Muscle layer of colon (tissue), 2 donors: ENCODE measurements around the gene KCNJ10.

Source experiments
- H3K27ac ChIP-seq: one replicate; pipeline ENCODE4 v1.7.0; 2013; ENCODE audit warnings: low read depth, mild to moderate bottlenecking, low read length, moderate library complexity
- H3K27me3 ChIP-seq, 2 donors: one replicate each; pipeline ENCODE4 v1.7.0; 2013; ENCODE audit warnings: low read length in 2 of 2, mild to moderate bottlenecking in 2 of 2; ENCODE audit not compliant: insufficient read depth in 2 of 2, control insufficient read depth in 1 of 2
- H3K36me3 ChIP-seq: one replicate; pipeline ENCODE4 v1.7.0; 2013; ENCODE audit warnings: mild to moderate bottlenecking, low read length; ENCODE audit not compliant: insufficient read depth
- H3K4me1 ChIP-seq: one replicate; pipeline ENCODE4 v1.7.0; 2013; ENCODE audit warnings: mild to moderate bottlenecking, low read length; ENCODE audit not compliant: insufficient read depth
- H3K4me3 ChIP-seq, 2 donors: one replicate each; pipeline ENCODE4 v1.7.0; 2013; ENCODE audit warnings: low read length in 2 of 2, low read depth in 1 of 2, mild to moderate bottlenecking in 1 of 2, moderate library complexity in 1 of 2
- H3K9ac ChIP-seq: one replicate; pipeline ENCODE4 v1.7.0; 2013; ENCODE audit warnings: low read length
- H3K9me3 ChIP-seq: one replicate; pipeline ENCODE4 v1.7.0; 2013; ENCODE audit warnings: mild to moderate bottlenecking, low read length
- donor health status: abdominal sarcoma.
- donor health status: Adenocarcinoma of cecum.

The KCNJ10 gene

DNA sequence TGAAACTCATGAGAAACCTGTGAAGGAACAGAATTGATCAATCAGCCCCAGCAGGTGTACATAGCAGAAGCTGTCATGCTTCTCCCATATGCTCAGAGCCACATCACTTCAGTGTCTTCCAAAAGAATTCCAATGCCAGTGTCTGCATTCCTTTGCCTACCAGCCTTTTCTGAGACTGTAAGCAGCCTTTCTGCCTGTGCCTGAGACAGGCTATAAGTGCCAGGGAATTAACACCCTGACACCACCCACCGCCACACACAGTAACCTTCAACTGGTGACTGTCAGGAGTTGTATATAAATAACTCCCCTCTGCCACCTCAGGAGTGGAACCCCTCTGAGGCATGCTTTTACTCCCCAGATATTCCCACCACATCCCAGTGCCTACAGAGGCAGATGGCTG is 77.8 kb downstream of the KCNJ10 start:
- Histone ChIP-seq H3K27me3 (no peaks in the 10 kb centered on the region), H3K36me3 (no peaks in the 10 kb centered on the region), H3K27ac (no peak overlapping the region), H3K4me1 (peaks cover 17% of the 10 kb centered on the region), H3K4me3 (no peak overlapping the region), H3K9ac (no peak overlapping the region), H3K9me3 (no peaks in the 10 kb centered on the region)

GRCh38 chr1:159991513-159991912 is 78.4 kb downstream of the KCNJ10 start:
- Histone ChIP-seq H3K27me3 (no peaks in the 10 kb centered on the region), H3K27ac (no peak overlapping the region), H3K4me3 (no peak overlapping the region), H3K36me3 (no peaks in the 10 kb centered on the region), H3K9me3 (no peaks in the 10 kb centered on the region), H3K4me1 (peaks cover 15% of the 10 kb centered on the region), H3K9ac (no peak overlapping the region)

- no peaks in the 10 kb centered on the region for H3K9me3 ChIP-seq
- no peaks in the 10 kb centered on the region for H3K36me3 ChIP-seq
- peaks cover 11% of the 10 kb centered on the region for H3K4me1 ChIP-seq
- H3K27ac ChIP-seq, result peak overlapping the region; percentile 41
- H3K4me3 ChIP-seq, result no peak overlapping the region
- no peaks in the 10 kb centered on the region for H3K27me3 ChIP-seq
- no peak overlapping the region for H3K9ac ChIP-seq
Observed at GRCh38 chr1:159990005-159990404, 80.0 kb downstream of the KCNJ10 start.

DNA sequence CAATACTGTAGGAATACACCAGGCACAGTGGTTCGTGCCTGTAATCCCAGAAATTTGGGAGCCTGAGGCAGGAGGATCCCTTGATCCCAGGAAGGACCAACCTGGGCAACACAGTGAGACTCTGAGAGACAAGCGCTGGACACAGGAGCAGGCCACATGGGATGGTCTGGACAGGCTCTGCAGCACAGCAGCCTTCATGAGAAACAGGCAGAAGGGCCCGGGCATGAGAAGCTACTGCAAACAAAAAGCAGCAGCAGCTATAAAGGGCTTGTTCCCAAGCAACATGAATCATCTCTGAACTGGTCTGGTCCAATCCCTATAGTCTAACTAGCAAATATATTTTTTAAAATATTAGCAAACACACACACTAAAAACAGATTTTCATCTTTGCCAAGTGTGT is 80.4 kb downstream of the KCNJ10 start:
- no peaks in the 10 kb centered on the region for H3K9me3 ChIP-seq
- H3K4me1 ChIP-seq, result peaks cover 11% of the 10 kb centered on the region
- no peak overlapping the region for H3K4me3 ChIP-seq
- no peaks in the 10 kb centered on the region for H3K36me3 ChIP-seq
- no peaks in the 10 kb centered on the region for H3K27me3 ChIP-seq
- peak overlapping the region; percentile 41 for H3K27ac ChIP-seq
- no peak overlapping the region for H3K9ac ChIP-seq

DNA sequence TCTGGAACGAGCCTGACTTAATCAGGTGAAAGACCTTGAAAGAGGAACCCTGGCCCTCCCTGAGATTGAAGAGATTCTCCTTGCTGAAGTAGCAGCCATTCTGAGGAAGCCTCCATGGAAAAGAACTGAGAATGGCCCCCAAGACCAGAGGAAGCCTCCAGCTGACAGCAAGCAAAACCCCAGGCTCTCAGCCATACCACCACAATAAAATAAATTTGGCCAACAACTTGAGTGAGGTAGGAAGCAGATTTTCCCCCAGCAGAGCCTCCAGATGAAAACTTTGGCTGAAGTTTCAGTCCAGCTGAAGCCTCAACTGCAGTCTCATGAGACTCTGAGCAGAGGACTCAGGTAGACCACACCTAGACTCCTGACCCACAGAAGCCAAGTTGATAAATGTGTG is 82.0 kb downstream of the KCNJ10 start:
- Histone ChIP-seq H3K36me3 (no peaks in the 10 kb centered on the region), H3K27ac (no peak overlapping the region), H3K4me3 (no peak overlapping the region), H3K9me3 (no peaks in the 10 kb centered on the region), H3K9ac (no peak overlapping the region), H3K27me3 (no peaks in the 10 kb centered on the region), H3K4me1 (peaks cover 11% of the 10 kb centered on the region)

GRCh38 chr1:159987186-159987585 is 82.8 kb downstream of the KCNJ10 start:
- H3K9me3 ChIP-seq, result no peaks in the 10 kb centered on the region
- no peak overlapping the region for H3K27ac ChIP-seq
- H3K4me1 ChIP-seq, result peaks cover 11% of the 10 kb centered on the region
- H3K4me3 ChIP-seq, result no peak overlapping the region
- H3K27me3 ChIP-seq, result no peaks in the 10 kb centered on the region
- H3K9ac ChIP-seq, result no peak overlapping the region
- H3K36me3 ChIP-seq, result no peaks in the 10 kb centered on the region

DNA sequence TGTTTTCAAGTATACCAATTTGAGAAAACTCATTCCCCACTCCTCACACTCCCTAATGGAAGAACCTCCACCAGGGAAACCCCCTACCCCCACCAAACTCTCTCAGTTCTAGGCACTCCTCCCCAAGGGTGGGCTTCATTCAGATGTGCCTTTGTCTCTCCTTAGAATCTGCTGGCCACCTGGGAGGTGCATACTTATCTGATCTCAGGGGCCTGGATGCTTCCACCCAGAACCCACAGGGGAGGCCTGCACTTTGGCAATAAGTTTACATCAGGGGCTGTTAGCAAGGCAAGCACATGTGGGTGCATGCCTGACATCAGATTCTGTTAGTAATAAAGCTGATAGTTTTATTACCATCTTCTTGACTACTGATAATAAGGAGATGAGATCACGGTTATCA is 83.4 kb downstream of the KCNJ10 start:
- H3K27ac ChIP-seq, result no peak overlapping the region
- no peaks in the 10 kb centered on the region for H3K9me3 ChIP-seq
- H3K27me3 ChIP-seq, result no peaks in the 10 kb centered on the region
- peaks cover 11% of the 10 kb centered on the region for H3K4me1 ChIP-seq
- H3K9ac ChIP-seq, result no peak overlapping the region
- H3K36me3 ChIP-seq, result no peaks in the 10 kb centered on the region
- H3K4me3 ChIP-seq, result no peak overlapping the region

DNA sequence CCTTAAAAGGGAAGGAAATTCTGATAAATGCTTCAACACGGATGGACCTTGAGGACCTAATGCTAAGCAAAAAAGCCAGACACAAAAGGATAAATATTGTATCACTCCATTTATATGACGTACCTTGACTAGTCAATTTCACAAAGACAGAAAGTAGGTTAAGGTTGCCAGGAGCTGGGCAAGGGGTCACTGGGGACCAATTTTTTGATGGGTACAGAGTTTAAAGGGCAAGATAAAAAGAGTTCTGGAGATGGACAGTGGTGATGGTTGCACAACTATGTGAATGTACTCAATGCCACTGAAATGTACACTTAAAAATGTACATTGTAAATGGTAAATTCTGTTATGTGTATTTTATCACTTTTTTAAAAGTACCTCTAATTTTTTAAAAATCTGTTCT is 83.9 kb downstream of the KCNJ10 start:
- Histone ChIP-seq H3K27ac (no peak overlapping the region), H3K27me3 (no peaks in the 10 kb centered on the region), H3K36me3 (no peaks in the 10 kb centered on the region), H3K9me3 (no peaks in the 10 kb centered on the region), H3K4me3 (no peak overlapping the region), H3K9ac (no peak overlapping the region), H3K4me1 (peaks cover 11% of the 10 kb centered on the region)

DNA sequence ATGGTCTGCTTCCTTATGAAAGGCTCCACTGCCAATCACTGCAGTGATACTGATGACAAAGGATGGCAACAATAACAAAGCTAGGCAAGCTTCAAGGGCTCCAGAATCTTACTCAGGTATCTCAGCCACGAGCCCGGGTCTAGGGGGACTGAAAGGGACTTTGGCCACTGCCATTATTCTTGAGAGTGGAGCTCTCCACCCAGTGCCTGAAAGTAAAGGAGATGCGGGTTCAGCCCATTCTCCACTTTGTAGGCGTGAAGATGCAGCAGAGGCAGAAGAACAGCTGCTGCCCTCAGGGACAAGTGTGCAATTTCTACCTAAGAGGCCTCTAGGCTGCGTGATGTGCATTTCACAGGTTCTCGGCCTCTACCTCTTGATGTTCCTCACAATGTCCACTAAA is 84.5 kb downstream of the KCNJ10 start:
- Histone ChIP-seq H3K4me3 (no peak overlapping the region), H3K9ac (no peak overlapping the region), H3K36me3 (no peaks in the 10 kb centered on the region), H3K4me1 (peaks cover 11% of the 10 kb centered on the region), H3K27me3 (no peaks in the 10 kb centered on the region), H3K27ac (no peak overlapping the region), H3K9me3 (no peaks in the 10 kb centered on the region)

DNA sequence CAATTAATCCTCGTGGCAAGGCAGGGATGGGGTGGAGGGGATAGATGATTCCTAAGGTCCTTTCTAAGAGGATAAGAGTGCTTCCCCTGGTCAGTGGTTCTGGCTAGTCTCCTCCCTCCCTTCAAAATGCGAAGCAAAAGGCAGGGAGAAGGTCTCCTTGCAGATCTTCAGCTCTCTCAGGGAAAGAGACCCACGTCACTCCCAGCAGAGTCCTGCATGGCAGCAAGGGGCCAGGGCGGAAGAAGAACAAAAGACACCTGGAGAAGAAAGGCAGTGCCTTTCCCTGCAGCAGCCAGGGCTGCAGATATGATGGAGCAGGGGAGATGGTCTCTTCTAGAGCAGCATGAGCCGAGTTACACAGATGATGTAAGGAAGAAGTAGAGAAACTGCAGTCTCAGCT is 86.3 kb downstream of the KCNJ10 start:
- no peaks in the 10 kb centered on the region for H3K9me3 ChIP-seq
- H3K4me1 ChIP-seq, result peaks cover 14% of the 10 kb centered on the region
- H3K4me3 ChIP-seq, result no peak overlapping the region
- no peaks in the 10 kb centered on the region for H3K27me3 ChIP-seq
- no peak overlapping the region for H3K27ac ChIP-seq
- no peak overlapping the region for H3K9ac ChIP-seq
- H3K36me3 ChIP-seq, result no peaks in the 10 kb centered on the region

DNA sequence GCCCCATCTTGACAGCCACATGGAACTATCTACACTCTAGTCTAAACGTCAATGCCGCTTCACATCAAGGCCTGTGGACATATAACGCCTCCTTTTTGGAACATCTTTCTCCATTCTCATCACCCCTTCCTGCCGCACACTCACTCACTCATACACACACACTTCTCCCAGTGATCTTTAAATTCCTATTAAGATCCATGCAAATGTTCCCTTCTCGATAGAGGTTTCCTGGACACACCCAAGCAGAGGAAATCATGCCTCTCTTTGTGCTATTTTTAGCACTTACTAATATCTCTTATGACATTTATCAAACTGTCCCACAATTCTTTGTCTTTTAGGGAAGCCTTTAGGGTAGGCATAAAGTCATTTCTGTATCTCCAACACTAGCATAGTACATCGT is 87.7 kb downstream of the KCNJ10 start:
- H3K27ac ChIP-seq, result no peak overlapping the region

DNA sequence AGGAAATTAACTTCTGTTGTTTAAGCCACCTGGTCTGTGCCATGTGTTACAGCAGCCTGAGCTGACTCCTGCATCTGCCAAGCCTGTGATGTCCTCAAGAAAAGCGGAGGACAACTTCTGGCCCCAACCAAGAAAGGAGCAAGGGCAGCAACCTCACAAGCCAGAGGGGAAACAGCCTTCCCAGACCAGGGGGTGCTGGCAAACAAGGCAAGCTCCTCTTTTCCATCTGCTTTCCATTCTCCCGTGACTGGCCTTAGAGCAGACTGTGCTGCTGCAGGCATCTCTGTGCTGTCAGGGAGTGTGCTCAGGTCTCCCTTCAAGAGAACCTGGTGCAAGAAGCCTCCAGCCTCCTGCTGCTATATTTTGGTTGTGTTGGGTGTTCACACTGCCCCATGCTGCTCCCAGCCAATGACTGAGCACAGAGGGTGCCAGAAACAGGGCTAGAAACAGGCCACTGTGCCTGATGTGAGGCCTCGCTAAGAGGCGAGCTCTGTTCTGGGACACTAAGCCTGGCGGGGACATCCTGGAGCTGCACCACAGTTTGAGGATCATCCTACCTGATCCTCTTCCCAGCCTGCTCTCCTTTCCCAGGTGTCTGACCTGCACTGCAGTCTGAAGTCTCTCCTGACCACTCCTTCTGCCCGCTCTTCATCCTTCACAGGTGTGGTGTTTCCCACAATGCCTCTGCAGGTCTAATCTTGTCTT is 88.5 kb downstream of the KCNJ10 start:
- Histone ChIP-seq H3K9me3 (no peaks in the 10 kb centered on the region), H3K27ac (no peak overlapping the region), H3K4me1 (peaks cover 20% of the 10 kb centered on the region), H3K36me3 (no peaks in the 10 kb centered on the region), H3K9ac (no peak overlapping the region), H3K4me3 (no peak overlapping the region), H3K27me3 (no peaks in the 10 kb centered on the region)

More for the DNA sequence above, 87.7 kb downstream of the KCNJ10 start:
- H3K27me3 ChIP-seq, result no peaks in the 10 kb centered on the region
- no peak overlapping the region for H3K4me3 ChIP-seq
- no peaks in the 10 kb centered on the region for H3K36me3 ChIP-seq
- peaks cover 20% of the 10 kb centered on the region for H3K4me1 ChIP-seq
- H3K9ac ChIP-seq, result no peak overlapping the region
- H3K9me3 ChIP-seq, result no peaks in the 10 kb centered on the region
